ENCODE results near the gene GLI1.

Gene GLI1

GRCh38 chr12:57462251-57462911, 2.8 kb downstream of the GLI1 start:
- H3K9ac ChIP-seq (ENCODE audit: low read depth, low read length) = peak overlapping the region; percentile 82
- peaks cover 10% of the 10 kb centered on the region for H3K4me1 ChIP-seq (ENCODE audit: control insufficient read depth, insufficient read depth, low read length)
- peak overlapping the region; percentile 94 for H3K27ac ChIP-seq (ENCODE audit: low read depth, low read length)
- H3K36me3 ChIP-seq (ENCODE audit: control insufficient read depth, insufficient read depth, low read length) = peaks cover 16% of the 10 kb centered on the region; the same call in 1 of the 2 replicates
- no peaks in the 10 kb centered on the region for H3K9me3 ChIP-seq (ENCODE audit: control insufficient read depth, insufficient read depth, low read length)
- no peaks in the 10 kb centered on the region for H3K27me3 ChIP-seq (ENCODE audit: control insufficient read depth, insufficient read depth, low read length)
- H3K4me3 ChIP-seq (ENCODE audit: low read depth, low read length) = peak overlapping the region; percentile 87

DNA sequence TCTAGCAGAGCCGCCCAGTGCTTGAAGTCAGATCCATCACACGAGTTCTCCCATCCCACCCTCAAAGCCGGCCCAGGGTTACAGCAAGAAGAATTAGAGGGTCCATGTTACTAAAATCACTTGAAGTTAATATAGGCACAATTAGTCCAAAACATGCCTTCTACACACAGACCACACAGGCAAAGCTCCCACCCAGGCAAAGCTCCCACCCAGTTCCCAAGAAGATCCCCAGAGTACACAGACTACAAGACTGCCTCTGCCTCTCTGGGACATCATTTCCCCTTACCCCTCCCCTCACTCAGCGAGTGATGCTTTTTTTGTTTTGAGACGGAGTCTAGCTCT, 3.3 kb downstream of the GLI1 start:
- H3K36me3 ChIP-seq (ENCODE audit: control insufficient read depth, insufficient read depth, low read length) = peaks cover 16% of the 10 kb centered on the region; the same call in 1 of the 2 replicates
- H3K9me3 ChIP-seq (ENCODE audit: control insufficient read depth, insufficient read depth, low read length) = no peaks in the 10 kb centered on the region
- H3K4me1 ChIP-seq (ENCODE audit: control insufficient read depth, insufficient read depth, low read length) = peaks cover 10% of the 10 kb centered on the region
- no peak overlapping the region for H3K4me3 ChIP-seq (ENCODE audit: low read depth, low read length)
- no peaks in the 10 kb centered on the region for H3K27me3 ChIP-seq (ENCODE audit: control insufficient read depth, insufficient read depth, low read length)
- no peak overlapping the region for H3K9ac ChIP-seq (ENCODE audit: low read depth, low read length)
- no peak overlapping the region for H3K27ac ChIP-seq (ENCODE audit: low read depth, low read length)

DNA sequence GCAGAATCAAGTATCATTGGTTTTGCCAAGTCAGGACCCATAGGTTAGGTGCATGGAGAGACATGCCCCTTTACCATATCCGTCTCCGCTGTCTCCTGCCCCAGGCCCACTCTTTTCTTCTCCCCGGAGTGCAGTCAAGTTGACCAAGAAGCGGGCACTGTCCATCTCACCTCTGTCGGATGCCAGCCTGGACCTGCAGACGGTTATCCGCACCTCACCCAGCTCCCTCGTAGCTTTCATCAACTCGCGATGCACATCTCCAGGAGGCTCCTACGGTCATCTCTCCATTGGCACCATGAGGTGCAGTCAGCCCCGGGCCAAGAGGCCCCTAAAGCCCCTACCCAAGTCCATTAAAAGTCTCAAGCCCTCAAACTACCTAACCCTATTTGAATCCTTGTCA, 5.0 kb downstream of the GLI1 start:
- H3K27me3 ChIP-seq (ENCODE audit: control insufficient read depth, insufficient read depth, low read length) = no peaks in the 10 kb centered on the region
- H3K36me3 ChIP-seq (ENCODE audit: control insufficient read depth, insufficient read depth, low read length) = peaks cover 22% of the 10 kb centered on the region
- no peaks in the 10 kb centered on the region for H3K9me3 ChIP-seq (ENCODE audit: control insufficient read depth, insufficient read depth, low read length)
- no peak overlapping the region for H3K9ac ChIP-seq (ENCODE audit: low read depth, low read length)
- H3K4me1 ChIP-seq (ENCODE audit: control insufficient read depth, insufficient read depth, low read length) = peaks cover 3% of the 10 kb centered on the region; the same call in 1 of the 2 replicates
- no peak overlapping the region for H3K27ac ChIP-seq (ENCODE audit: low read depth, low read length)
- no peak overlapping the region for H3K4me3 ChIP-seq (ENCODE audit: low read depth, low read length)

- no peak overlapping the region for H3K9ac ChIP-seq (ENCODE audit: low read depth, low read length)
- H3K27ac ChIP-seq (ENCODE audit: low read depth, low read length) = no peak overlapping the region
- H3K36me3 ChIP-seq (ENCODE audit: control insufficient read depth, insufficient read depth, low read length) = peaks cover 25% of the 10 kb centered on the region
- H3K9me3 ChIP-seq (ENCODE audit: control insufficient read depth, insufficient read depth, low read length) = no peaks in the 10 kb centered on the region
- no peak overlapping the region for H3K4me3 ChIP-seq (ENCODE audit: low read depth, low read length)
- peaks cover 3% of the 10 kb centered on the region; the same call in 1 of the 2 replicates for H3K4me1 ChIP-seq (ENCODE audit: control insufficient read depth, insufficient read depth, low read length)
- no peaks in the 10 kb centered on the region for H3K27me3 ChIP-seq (ENCODE audit: control insufficient read depth, insufficient read depth, low read length)
Measured at GRCh38 chr12:57465030-57465746, 5.6 kb downstream of the GLI1 start.

- Histone ChIP-seq H3K27me3 (ENCODE audit: control insufficient read depth, insufficient read depth, low read length) (no peaks in the 10 kb centered on the region), H3K4me3 (ENCODE audit: low read depth, low read length) (no peak overlapping the region), H3K9me3 (ENCODE audit: control insufficient read depth, insufficient read depth, low read length) (no peaks in the 10 kb centered on the region), H3K9ac (ENCODE audit: low read depth, low read length) (no peak overlapping the region), H3K4me1 (ENCODE audit: control insufficient read depth, insufficient read depth, low read length) (peaks cover 3% of the 10 kb centered on the region; the same call in 1 of the 2 replicates), H3K27ac (ENCODE audit: low read depth, low read length) (no peak overlapping the region), H3K36me3 (ENCODE audit: control insufficient read depth, insufficient read depth, low read length) (peaks cover 31% of the 10 kb centered on the region)
Measured at GRCh38 chr12:57465747-57466505, 6.3 kb downstream of the GLI1 start.

GRCh38 chr12:57467212-57467874, 7.8 kb downstream of the GLI1 start:
- H3K4me3 ChIP-seq (ENCODE audit: low read depth, low read length) = no peak overlapping the region
- no peak overlapping the region for H3K27ac ChIP-seq (ENCODE audit: low read depth, low read length)
- peaks cover 3% of the 10 kb centered on the region; the same call in 1 of the 2 replicates for H3K4me1 ChIP-seq (ENCODE audit: control insufficient read depth, insufficient read depth, low read length)

DNA sequence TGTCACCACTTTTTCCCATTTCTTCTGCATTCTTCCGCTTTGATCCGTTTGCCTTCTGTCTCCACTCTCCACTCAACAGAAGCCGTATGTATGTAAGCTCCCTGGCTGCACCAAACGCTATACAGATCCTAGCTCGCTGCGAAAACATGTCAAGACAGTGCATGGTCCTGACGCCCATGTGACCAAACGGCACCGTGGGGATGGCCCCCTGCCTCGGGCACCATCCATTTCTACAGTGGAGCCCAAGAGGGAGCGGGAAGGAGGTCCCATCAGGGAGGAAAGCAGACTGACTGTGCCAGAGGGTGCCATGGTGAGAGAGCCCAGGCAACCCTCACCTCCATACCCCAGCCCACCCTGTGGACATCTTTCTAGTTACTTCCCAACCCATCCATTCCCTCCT, 8.3 kb downstream of the GLI1 start:
- no peak overlapping the region for H3K4me3 ChIP-seq (ENCODE audit: low read depth, low read length)
- peaks cover 1% of the 10 kb centered on the region; the same call in 1 of the 2 replicates for H3K4me1 ChIP-seq (ENCODE audit: control insufficient read depth, insufficient read depth, low read length)
- H3K9ac ChIP-seq (ENCODE audit: low read depth, low read length) = no peak overlapping the region
- peaks cover 31% of the 10 kb centered on the region for H3K36me3 ChIP-seq (ENCODE audit: control insufficient read depth, insufficient read depth, low read length)
- H3K27ac ChIP-seq (ENCODE audit: low read depth, low read length) = no peak overlapping the region
- no peaks in the 10 kb centered on the region for H3K9me3 ChIP-seq (ENCODE audit: control insufficient read depth, insufficient read depth, low read length)
- H3K27me3 ChIP-seq (ENCODE audit: control insufficient read depth, insufficient read depth, low read length) = peaks cover 8% of the 10 kb centered on the region

More at GRCh38 chr12:57467212-57467874, 7.8 kb downstream of the GLI1 start:
- H3K27me3 ChIP-seq (ENCODE audit: control insufficient read depth, insufficient read depth, low read length) = peaks cover 2% of the 10 kb centered on the region
- no peaks in the 10 kb centered on the region for H3K9me3 ChIP-seq (ENCODE audit: control insufficient read depth, insufficient read depth, low read length)
- no peak overlapping the region for H3K9ac ChIP-seq (ENCODE audit: low read depth, low read length)
- H3K36me3 ChIP-seq (ENCODE audit: control insufficient read depth, insufficient read depth, low read length) = peaks cover 31% of the 10 kb centered on the region

DNA sequence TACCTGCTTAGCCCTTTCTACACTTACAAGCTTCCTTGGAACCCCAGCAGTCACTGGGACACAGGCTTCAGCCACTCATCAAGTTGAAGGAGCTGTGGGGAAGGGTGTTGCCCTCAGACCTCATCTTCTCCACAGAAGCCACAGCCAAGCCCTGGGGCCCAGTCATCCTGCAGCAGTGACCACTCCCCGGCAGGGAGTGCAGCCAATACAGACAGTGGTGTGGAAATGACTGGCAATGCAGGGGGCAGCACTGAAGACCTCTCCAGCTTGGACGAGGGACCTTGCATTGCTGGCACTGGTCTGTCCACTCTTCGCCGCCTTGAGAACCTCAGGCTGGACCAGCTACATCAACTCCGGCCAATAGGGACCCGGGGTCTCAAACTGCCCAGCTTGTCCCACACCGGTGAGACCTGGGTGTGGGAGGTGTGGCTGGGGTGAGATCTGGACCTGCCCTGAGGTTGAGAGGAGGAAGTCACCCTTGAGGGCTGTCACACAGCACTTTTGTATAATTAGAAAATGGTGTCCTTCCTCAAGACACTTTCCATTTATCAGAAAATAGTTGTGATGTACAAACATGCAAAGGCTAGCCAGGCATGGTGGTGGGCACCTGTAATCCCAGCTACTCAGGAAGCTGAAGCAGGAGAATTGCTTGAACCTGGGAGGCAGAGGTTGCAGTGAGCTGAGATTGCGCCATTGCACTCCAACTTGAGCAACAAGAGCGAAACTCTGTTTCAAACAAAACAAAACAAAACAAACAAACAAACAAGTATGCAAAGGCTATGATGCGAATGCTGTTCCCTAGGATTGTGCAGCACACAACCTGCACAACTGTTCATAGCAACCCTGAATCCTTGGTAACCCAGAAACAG, 9.9 kb downstream of the GLI1 start:
- H3K4me3 ChIP-seq (ENCODE audit: low read depth, low read length) = no peak overlapping the region
- peaks cover 28% of the 10 kb centered on the region for H3K36me3 ChIP-seq (ENCODE audit: control insufficient read depth, insufficient read depth, low read length)
- no peak overlapping the region for H3K27ac ChIP-seq (ENCODE audit: low read depth, low read length)
- H3K4me1 ChIP-seq (ENCODE audit: control insufficient read depth, insufficient read depth, low read length) = no peaks in the 10 kb centered on the region
- no peaks in the 10 kb centered on the region for H3K9me3 ChIP-seq (ENCODE audit: control insufficient read depth, insufficient read depth, low read length)
- peaks cover 23% of the 10 kb centered on the region for H3K27me3 ChIP-seq (ENCODE audit: control insufficient read depth, insufficient read depth, low read length)
- H3K9ac ChIP-seq (ENCODE audit: low read depth, low read length) = no peak overlapping the region

DNA sequence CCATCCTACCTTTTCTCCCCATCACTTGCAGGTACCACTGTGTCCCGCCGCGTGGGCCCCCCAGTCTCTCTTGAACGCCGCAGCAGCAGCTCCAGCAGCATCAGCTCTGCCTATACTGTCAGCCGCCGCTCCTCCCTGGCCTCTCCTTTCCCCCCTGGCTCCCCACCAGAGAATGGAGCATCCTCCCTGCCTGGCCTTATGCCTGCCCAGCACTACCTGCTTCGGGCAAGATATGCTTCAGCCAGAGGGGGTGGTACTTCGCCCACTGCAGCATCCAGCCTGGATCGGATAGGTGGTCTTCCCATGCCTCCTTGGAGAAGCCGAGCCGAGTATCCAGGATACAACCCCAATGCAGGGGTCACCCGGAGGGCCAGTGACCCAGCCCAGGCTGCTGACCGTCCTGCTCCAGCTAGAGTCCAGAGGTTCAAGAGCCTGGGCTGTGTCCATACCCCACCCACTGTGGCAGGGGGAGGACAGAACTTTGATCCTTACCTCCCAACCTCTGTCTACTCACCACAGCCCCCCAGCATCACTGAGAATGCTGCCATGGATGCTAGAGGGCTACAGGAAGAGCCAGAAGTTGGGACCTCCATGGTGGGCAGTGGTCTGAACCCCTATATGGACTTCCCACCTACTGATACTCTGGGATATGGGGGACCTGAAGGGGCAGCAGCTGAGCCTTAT, 10.8 kb downstream of the GLI1 start:
- H3K36me3 ChIP-seq (ENCODE audit: control insufficient read depth, insufficient read depth, low read length) = peaks cover 26% of the 10 kb centered on the region

More for the DNA sequence above, 10.8 kb downstream of the GLI1 start:
- Histone ChIP-seq H3K9ac (ENCODE audit: low read depth, low read length) (no peak overlapping the region), H3K4me1 (ENCODE audit: control insufficient read depth, insufficient read depth, low read length) (peaks cover 4% of the 10 kb centered on the region; the same call in 1 of the 2 replicates), H3K27me3 (ENCODE audit: control insufficient read depth, insufficient read depth, low read length) (peaks cover 32% of the 10 kb centered on the region), H3K27ac (ENCODE audit: low read depth, low read length) (no peak overlapping the region), H3K4me3 (ENCODE audit: low read depth, low read length) (no peak overlapping the region), H3K9me3 (ENCODE audit: control insufficient read depth, insufficient read depth, low read length) (no peaks in the 10 kb centered on the region)
